HG03039 (cell line): Measurements from ENCODE around the gene CD55.

ENCODE experiments used
- ATAC-seq: cut with Tn5 transposase; IDR thresholded peaks from one replicate; pipeline ENCODE4 v1.9.1; 2021; ENCODE audit warnings: mild to moderate bottlenecking, moderate library complexity; ENCODE audit not compliant: unreplicated experiment

Gene CD55

DNA sequence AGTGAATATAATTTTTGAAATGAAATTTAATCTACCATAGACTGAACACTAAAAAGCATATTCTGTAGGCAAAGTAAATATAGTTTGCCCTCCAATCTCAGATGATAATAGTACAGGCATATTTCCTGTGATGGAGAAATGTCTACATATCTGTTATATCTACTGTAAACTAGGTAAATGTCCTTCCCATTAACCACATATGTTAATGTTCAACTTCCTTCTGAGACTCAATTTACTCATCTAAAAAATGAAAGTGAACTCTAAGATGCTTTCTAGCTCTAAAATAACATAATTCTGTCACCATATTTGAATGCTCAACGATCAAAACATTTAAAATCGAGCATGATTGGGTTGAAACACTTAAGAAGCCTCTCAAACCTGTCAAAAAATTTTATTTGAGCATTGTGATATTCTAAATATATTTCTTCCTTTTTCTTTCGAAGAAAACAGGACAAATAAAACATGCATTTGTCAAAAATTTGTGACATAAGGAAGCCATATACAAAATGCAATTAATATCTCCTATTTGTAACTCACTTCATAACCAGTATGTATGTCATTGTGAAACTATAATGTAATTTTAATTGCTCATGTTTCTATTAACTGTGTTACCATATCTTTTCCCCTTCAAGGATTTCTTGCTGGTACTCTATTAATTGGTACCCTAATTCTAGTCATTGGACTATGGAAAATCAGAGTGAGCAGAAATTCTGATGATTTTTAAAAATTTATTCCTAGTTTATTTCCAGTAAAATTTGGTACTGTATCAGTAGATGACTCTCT is 34.2 kb downstream of the CD55 start:
- ATAC-seq = no peak

DNA sequence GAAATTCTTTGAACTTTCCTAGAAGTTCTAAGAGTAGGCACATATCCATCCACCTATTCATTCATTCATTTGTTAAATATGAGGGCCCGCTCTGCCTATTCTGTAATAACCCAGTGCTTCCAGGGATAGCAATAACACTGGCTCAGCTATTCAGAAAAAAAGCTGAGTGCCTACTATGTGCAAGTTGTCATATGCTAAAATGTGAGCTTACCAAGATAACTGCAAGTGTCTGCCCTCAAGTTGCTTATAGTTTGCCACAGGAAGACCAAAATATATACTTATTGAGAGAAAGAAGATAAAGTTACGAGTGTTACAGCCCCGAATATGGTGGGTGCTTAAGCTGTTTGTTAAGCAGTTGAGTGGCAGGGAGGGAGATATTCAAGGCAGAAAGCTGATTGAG is 39.6 kb downstream of the CD55 start:
- no peak for ATAC-seq

DNA sequence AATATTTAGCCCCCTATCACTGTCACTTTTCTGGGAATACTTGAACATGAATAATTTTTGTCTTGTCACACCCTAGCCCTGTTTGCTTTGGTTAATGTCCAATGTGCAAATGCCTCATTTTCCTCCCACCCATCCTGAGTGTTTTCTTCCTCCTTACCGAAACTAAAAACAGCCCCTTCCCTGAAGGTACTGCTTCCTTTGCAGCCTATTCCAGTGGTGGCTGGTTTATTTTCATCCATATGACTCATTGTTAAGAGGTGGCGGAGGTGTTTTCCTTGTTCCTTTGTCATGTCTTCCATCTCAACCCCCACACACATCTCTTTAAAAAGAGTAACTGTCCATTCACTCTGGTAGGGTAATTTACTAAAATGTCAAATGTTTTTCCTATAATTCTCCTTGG is 40.4 kb downstream of the CD55 start:
- no peak for ATAC-seq

DNA sequence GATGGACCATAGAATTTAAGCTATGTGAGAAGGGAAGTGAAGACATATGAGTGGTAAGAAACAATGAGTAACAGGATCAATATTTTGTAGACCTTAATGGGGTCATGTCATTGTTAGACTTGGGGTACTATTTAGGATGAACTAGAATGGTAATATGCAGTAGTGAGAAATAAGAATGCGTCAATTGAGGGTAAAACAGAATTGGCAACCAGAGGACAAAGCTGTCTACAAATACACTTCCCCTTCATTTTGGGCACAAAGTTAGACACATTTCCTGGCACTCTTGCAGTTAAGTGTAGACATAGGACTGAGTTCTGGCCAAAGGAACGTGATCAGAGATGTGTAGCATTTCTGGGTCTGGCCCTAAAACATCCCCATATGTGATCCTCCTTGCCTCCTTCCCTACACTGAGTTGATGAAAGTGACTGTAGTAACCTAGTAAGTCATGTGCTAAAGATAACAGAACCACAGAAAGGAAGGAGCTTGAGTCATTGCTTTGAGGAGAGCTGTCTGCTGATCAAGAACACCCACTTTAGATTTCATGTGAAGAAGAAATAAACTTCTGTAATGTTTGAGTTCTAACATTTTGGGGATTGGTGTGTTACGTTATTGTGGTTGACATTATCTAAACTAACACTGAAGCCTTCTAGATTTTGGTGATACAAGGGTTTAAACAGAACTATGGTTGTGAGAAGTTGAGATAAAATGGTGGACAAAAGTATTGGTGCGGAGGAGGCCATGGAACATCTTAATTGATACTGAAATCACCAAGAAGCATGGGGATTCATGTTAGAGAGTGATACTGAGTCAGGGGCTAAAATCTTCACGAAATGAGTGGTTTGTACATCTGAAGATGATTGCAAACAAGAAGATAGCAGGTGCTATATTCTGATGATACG is 41.7 kb downstream of the CD55 start:
- no peak for ATAC-seq

DNA sequence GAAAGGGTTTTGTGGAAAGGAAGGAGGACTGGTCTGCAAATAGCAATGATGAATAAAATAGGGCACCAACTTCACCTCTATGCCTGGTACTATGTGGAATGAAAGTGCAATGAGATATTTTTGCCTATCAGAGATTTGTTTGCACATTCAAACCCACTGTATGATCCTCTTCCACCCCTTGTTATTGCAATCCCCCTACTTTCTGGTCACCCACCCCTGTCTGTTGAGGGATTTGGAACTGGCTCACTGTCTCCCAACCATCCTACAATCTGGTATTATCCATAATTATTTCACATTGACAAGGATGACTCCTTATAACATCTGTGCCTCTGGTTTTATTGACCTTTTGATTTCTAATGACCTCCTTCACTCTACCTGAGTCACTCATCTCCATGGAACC is 42.4 kb downstream of the CD55 start:
- no peak for ATAC-seq

DNA sequence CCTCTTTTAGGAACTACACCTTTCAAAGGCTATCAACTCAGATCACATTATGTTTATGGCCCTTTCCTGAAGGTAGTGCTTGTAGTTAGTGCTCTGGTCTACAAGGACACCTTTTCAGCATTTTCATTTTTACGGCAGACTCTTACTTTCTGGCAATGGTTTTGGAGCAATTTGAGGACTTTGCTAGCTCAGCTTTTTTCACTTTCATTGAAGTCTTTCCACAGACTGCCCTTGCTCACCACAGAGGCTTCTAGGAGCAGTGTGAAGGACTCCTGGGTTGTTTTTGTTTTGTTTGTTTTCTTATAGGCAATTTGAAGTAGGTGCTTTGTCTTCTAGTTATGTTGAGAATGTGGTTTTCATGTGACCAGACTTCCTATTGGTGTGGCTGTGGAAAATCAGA is 43.1 kb downstream of the CD55 start:
- ATAC-seq = no peak

DNA sequence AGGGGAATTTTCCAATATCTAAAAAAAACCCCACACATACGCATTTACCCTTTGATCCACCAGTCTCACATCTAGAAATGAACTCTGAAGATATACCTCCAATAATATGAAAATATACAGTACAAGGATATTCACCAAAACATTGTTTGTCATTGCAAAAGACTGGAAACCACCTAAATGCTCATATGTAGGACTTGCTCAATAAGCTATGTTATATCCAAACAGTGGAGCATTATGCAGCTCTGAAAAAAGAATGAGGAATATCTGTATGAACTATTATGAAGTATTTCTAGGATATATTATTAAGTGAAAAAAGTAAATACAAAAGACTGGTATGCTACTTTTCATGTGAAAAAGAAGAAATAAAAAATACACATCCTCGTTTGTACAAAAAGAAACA is 43.6 kb downstream of the CD55 start:
- no peak for ATAC-seq

DNA sequence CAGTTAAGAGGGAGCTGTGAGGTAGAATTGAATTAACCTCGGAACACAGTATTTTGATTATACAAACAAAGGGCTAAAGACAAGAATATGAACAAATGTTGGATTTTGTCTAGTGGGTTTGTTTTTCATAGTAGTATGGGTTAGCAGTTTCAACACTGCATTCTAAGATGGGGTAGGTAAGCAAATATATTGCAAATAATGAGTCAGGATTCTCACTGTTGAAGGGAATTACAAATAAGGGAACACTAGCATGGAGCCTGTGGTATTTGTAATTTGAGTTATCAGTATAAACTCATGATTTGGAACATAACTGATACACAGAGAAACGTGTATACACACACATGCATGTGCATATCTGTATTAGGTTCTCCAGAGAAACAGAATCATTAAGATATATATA is 44.5 kb downstream of the CD55 start:
- no peak for ATAC-seq

DNA sequence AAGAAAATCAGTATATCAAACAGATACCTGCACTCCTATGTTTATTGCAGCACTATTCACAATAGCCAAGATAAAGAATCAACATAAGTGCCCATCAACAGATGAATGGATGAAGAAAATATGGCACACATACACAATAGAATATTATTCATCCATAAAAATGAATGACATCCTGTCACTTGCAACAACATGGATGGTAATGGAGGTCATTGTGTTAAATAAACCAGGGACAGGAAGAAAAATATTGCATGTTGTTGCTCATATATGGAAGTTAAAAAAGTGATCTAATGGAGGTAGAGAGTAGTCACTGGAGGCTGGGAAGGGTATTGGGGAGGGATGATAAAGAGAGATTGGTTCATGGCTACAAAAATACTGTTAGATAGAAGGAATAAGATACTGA is 67.2 kb downstream of the CD55 start:
- ATAC-seq = no peak

DNA sequence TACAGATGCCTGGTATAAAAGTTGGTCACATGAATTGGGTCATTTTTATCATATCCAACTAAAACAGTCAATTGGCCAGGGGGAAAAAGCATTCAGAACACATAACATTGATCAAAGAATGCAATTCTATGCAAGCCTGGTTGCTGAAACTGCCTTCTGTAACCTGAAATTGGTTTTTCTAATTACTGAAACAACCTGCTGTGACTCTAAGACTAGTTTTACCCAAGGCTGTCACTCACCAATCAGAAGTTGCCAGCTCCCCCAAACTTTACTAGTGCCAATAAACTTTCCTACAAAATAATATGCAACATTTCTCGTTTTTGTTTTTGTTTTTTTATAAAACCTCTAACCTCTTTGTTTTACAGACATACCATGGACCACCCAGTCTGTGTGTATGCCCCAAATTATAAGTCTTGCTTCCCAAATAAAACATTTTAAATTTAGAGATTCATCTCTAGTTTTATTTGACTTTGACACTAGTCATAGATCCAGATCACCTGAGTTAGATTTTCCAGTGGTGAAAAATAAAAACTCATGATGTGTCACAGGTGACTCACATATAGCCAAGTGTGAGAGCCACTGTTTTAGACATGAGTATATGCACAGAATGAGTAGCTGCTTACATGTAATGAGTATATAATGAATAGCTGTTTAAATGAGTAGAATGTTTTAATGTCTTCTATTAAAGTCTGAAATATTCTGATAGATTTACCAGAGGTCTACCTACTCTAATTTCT is 68.4 kb downstream of the CD55 start:
- ATAC-seq = no peak

DNA sequence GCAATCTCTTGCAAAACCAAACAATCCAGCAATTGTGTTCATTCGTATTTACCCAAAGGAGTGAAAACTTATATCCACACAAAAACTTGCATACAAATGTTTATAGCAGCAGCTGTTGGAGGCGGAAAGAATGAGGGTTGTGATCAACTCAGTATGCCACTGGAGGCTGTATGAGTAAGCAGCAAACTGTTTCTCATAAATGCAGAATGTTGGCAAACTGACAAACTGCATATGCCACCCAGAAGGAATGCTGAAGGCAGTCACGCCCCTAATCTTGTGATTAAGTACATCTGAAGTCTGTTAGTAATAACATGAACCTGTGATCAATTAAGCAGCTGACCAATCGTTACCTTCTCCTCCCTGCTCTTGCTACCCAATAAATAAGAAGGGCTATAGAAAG is 72.1 kb downstream of the CD55 start:
- ATAC-seq = no peak

DNA sequence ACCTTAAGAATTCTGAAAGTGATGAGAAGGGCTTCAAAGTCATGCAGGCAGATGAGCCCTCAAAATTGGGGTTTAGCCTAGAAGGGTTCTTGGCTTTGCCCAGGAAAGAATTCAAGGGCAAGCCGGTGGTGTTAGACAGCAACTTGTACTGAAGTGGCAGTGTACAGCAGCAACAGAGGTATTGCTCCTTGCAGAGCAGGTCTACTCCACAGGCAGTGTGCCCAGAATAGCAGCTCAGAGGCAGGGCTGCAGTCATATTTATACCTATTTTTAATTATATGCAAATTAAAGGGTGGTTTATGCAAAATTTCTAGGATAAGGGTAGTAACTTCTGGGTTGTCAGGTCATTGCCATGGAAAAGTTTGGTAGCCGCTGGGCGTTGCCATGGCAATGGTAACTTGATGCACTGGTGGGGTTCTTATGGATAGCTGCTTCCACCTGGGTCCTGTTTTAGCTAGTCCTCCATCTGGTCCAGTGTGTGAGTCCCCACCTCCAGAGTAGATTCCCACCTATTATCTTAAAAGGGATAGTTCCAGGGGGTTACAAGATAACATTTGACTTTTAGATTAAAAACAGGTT is 74.8 kb downstream of the CD55 start:
- ATAC-seq = no peak

DNA sequence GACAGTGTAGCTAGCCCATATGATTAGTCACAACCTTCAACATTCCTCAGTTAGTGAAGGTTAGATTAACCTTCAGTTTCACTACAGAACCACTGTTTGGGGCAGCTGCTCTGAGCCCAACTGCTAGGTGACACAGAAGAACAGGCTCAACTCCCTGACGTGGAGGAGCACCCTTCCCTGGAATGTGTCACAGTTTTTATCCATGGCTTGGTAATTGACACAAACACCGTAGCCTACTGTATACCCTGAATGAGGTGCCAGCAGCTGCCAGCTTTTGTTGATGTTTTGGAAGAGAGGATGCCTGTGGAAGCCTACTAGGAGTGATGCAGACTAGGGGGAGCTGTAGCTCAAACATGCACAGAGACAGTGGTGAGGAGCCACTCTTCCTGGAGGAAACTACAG is 76.0 kb downstream of the CD55 start:
- ATAC-seq = no peak

DNA sequence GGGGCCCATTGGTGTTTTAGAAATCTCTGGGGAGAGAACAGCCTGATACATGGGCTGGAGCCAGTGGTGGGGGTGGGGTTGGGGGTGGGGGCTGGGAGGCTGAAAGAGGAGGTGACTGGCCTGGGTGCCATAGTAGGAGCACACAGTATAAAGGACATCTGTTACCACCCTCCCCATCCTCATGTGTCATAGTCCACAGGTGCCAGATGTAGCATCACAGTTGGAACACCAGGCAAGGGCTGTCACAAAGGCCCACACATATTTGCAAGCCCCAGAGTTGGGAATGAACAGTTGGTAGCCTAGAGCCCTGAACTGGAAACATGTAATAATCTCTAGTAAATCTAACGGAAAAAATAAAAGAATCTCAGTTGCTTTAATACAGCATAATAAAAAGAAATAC is 77.5 kb downstream of the CD55 start:
- no peak for ATAC-seq

DNA sequence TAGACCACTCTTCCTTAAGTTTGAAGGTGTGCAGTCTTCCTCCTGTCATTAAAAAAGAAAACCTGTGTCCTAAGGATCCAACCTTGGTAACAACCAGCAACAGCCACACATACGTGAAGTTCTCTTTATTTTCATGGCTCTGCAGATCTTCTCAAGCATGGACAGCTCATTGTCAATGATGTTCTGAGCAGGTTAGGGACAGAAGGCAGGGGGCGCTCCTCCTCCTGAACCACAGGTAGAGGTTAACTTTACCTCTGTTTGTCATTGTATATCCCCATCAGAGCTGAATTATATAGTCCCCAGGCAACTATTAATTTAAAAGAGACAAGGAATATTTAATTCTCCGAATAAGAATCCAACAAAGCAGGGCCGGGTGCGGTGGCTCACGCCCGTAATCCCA is 80.1 kb downstream of the CD55 start:
- ATAC-seq = no peak

DNA sequence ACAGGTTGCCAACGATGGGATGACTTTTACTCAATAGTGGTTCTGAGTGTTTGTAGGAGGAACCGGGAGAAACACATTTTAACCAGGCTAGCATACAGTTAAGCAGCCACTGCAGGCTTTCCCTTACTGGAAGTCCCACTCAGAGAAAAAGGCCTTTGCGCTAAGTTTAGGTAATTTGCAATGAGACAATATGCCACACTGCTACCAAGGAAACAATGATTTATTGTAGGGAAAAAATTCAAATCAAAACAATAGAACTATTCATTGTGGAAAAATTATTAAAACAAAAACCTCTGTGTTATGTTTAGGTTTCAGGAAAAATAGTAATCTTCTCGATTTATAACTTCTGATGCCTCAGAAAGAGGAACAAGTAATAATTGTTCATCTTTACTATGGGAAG is 81.3 kb downstream of the CD55 start:
- no peak for ATAC-seq

DNA sequence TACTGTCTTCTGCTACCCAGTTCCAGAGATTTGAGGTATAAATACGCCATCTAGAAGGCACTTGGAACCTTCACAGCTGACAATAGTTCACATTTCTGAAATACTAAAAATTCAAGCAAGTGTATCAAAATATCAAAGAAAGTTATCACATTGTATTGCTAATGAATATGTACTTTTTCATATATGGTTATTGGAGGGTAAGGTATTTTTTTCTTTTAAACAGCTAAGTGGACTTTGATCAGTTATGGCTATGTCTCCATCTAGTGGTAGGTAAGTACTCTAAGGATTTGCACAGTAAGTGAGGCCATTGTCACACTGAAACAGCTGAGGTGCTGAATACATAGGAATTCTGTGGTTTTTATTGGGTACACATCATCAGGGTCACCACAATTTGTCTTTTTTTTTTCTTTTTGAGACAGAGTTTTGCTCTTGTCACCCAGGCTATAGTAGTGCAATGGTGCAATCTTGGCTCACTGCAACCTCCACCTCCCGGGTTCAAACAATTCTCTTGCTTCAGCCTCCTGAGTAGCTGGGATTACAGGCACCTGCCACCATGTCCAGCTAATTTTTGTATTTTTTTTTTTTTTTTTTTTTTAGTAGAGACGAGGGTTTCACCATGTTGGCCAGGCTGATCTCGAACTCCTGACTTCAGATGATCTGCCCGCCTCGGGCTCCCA is 83.5 kb downstream of the CD55 start:
- peak; percentile 48 for ATAC-seq

DNA sequence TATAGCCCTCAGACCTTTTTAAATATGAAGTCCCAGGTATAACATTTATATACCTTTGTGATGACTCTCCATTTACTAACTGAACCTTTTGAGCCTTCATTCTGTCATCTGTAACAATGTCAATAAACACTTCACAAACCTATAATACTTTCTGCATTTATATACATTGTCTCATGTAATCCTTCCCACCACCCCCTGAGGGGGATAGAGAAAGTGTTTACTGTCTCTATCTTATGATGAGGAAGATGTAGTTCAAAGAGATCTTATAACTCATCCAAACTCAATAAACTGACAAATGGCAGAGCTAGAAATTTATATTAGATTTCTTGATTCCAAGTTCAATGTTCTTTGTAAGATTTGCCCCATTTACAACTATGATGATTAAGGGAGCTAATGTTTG is 84.3 kb downstream of the CD55 start:
- no peak for ATAC-seq

DNA sequence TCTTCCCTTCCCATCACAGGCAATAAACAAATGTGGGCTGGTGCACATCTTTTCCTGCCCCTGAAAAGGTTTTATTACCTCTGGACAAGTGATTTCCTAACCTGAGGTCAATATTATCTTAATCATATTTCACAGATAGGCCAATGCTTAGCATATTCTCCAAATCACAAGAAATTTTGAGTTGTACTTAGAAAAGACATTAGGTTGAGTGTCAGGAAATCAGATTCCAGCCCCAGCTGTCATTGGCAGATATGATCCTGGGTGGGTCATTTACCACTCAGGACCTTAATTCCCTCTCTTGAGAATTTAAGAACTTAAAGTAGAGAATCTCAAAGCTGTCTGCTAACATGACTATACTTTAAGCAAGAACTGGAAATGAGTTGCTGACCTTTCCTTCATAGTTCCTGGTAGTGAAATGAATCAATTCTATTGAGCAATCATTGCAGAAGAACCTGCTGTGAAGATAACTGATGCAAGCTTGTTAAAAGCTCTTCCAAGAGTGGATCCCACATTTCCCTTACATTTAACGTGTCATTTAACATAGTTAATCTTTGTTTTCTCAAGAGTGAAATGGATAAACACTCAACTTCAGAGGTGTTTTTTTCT is 86.3 kb downstream of the CD55 start:
- no peak for ATAC-seq
